H9 (cell line): ENCODE results near the gene TEAD1. TPM values are rescaled to one million over a fixed set of nuclear protein-coding genes. Genes with fewer than 3 reads are reported as not detected.

Source experiments
- DNase-seq: peaks from one replicate; pipeline ENCODE4 v3.0.0-alpha.2; 2017
- H2AFZ ChIP-seq: one replicate; pipeline ENCODE4 v1.6.1; 2013; ENCODE audit warnings: mild to moderate bottlenecking, low read length, control low read depth, moderate library complexity
- H2AK5ac ChIP-seq: 2 replicates; pipeline ENCODE4 v1.6.1; 2013; ENCODE audit warnings: low read length, control low read depth, mixed read lengths; ENCODE audit not compliant: insufficient read length
- H2BK120ac ChIP-seq: one replicate; pipeline ENCODE4 v1.6.1; 2013; ENCODE audit warnings: low read depth, mild to moderate bottlenecking, low read length, control low read depth, inconsistent platforms; ENCODE audit not compliant: poor library complexity, severe bottlenecking
- H2BK12ac ChIP-seq: 2 replicates; pipeline ENCODE4 v1.6.1; 2013; ENCODE audit warnings: low read length, control low read depth, mixed read lengths, low read depth; ENCODE audit not compliant: insufficient read length
- H2BK15ac ChIP-seq: 2 replicates; pipeline ENCODE4 v1.6.1; 2013; ENCODE audit warnings: low read depth, low read length, control low read depth
- H2BK20ac ChIP-seq: one replicate; pipeline ENCODE4 v1.6.1; 2013; ENCODE audit warnings: low read depth, mild to moderate bottlenecking, low read length, control low read depth, inconsistent platforms; ENCODE audit not compliant: poor library complexity, severe bottlenecking
- H2BK5ac ChIP-seq: 2 replicates; pipeline ENCODE4 v1.6.1; 2013; ENCODE audit warnings: low read length, control low read depth, mixed read lengths; ENCODE audit not compliant: insufficient read length
- H3K14ac ChIP-seq: 2 replicates; pipeline ENCODE4 v1.6.1; 2013; ENCODE audit warnings: low read length, control low read depth; ENCODE audit not compliant: insufficient read depth
- H3K18ac ChIP-seq: 2 replicates; pipeline ENCODE4 v1.6.1; 2013; ENCODE audit warnings: low read depth, mild to moderate bottlenecking, mixed read lengths, low read length, control low read depth; ENCODE audit not compliant: insufficient read length
- H3K23ac ChIP-seq: 2 replicates; pipeline ENCODE4 v1.6.1; 2013; ENCODE audit warnings: low read length, control low read depth, mixed read lengths, low read depth; ENCODE audit not compliant: insufficient read length
- H3K23me2 ChIP-seq: 2 replicates; pipeline ENCODE4 v1.6.1; 2013; ENCODE audit warnings: low read depth, mild to moderate bottlenecking, mixed read lengths, low read length, control low read depth; ENCODE audit not compliant: insufficient read length, poor library complexity, severe bottlenecking
- H3K27ac ChIP-seq: 2 replicates; pipeline ENCODE4 v1.5.1; 2013; ENCODE audit warnings: low read length, control low read depth, mixed read lengths, low read depth; ENCODE audit not compliant: insufficient read length
- H3K27me3 ChIP-seq: 2 replicates; pipeline ENCODE4 v1.6.1; 2013; ENCODE audit warnings: low read length, control low read depth, inconsistent platforms; ENCODE audit not compliant: insufficient read depth
- H3K4ac ChIP-seq: 2 replicates; pipeline ENCODE4 v1.6.1; 2013; ENCODE audit warnings: low read depth, mild to moderate bottlenecking, control low read depth, inconsistent platforms, low read length, moderate library complexity
- H3K4me1 ChIP-seq: 2 replicates; pipeline ENCODE4 v1.6.1; 2013; ENCODE audit warnings: low read length, control low read depth, inconsistent platforms; ENCODE audit not compliant: insufficient read depth
- H3K4me2 ChIP-seq: 2 replicates; pipeline ENCODE4 v1.6.1; 2013; ENCODE audit warnings: low read length, control low read depth, mixed read lengths; ENCODE audit not compliant: insufficient read length, insufficient read depth
- H3K56ac ChIP-seq: 2 replicates; pipeline ENCODE4 v1.6.1; 2013; ENCODE audit warnings: low read depth, mild to moderate bottlenecking, mixed read lengths, low read length, control low read depth; ENCODE audit not compliant: insufficient read length
- H3K79me1 ChIP-seq: 2 replicates; pipeline ENCODE4 v1.6.1; 2013; ENCODE audit warnings: low read depth, mild to moderate bottlenecking, moderate library complexity, low read length, control low read depth, inconsistent platforms; ENCODE audit not compliant: insufficient read depth, poor library complexity, severe bottlenecking
- H3K79me2 ChIP-seq: 2 replicates; pipeline ENCODE4 v1.6.1; 2013; ENCODE audit warnings: low read length, control low read depth, inconsistent platforms; ENCODE audit not compliant: insufficient read depth
- H3K9ac ChIP-seq: 2 replicates; pipeline ENCODE4 v1.6.1; 2013; ENCODE audit warnings: low read length, control low read depth, mixed read lengths; ENCODE audit not compliant: insufficient read length; ENCODE audit errors: extremely low read depth
- H3K9me3 ChIP-seq: one replicate; pipeline ENCODE4 v1.6.1; 2013; ENCODE audit warnings: low read depth, low read length, inconsistent platforms; ENCODE audit not compliant: control insufficient read depth
- H3T11ph ChIP-seq: one replicate; pipeline ENCODE4 v1.6.1; 2013; ENCODE audit warnings: mild to moderate bottlenecking, low read length, control low read depth, inconsistent platforms
- H4K20me1 ChIP-seq: one replicate; pipeline ENCODE4 v1.6.1; 2013; ENCODE audit not compliant: control insufficient read depth, insufficient read length, insufficient read depth
- H4K5ac ChIP-seq: 2 replicates; pipeline ENCODE4 v1.6.1; 2013; ENCODE audit warnings: low read depth, mild to moderate bottlenecking, mixed read lengths, low read length, control low read depth; ENCODE audit not compliant: insufficient read length
- H4K8ac ChIP-seq: replicated peaks from 2 replicates; pipeline ENCODE4 v1.6.1; 2013; ENCODE audit warnings: low read length, control low read depth, mixed read lengths, low read depth; ENCODE audit not compliant: insufficient read length
- H4K91ac ChIP-seq: 2 replicates; pipeline ENCODE4 v1.6.1; 2013; ENCODE audit warnings: low read depth, mild to moderate bottlenecking, moderate library complexity, mixed read lengths, low read length, control low read depth; ENCODE audit not compliant: insufficient read length
- H3K27ac Mint-ChIP-seq, 3 experiments: 2 replicates in 2 of 3; 3 replicates in 1 of 3; pipeline ENCODE4 v1.8.0; 2020 to 2021; ENCODE audit warnings: mixed read lengths in 3 of 3, mild to moderate bottlenecking in 1 of 3, moderate library complexity in 1 of 3
- H3K27me3 Mint-ChIP-seq: 2 replicates; pipeline ENCODE4 v1.8.0; 2021; ENCODE audit warnings: low read depth, mild to moderate bottlenecking, moderate library complexity, mixed read lengths
- H3K36me3 Mint-ChIP-seq, 3 experiments: 2 replicates in 2 of 3; 3 replicates in 1 of 3; pipeline ENCODE4 v1.8.0; 2020 to 2021; ENCODE audit warnings: low read depth in 3 of 3, mixed read lengths in 3 of 3; ENCODE audit not compliant: insufficient read depth in 1 of 3
- H3K4me1 Mint-ChIP-seq, 2 experiments: 2 replicates each; pipeline ENCODE4 v1.8.0; 2020; ENCODE audit warnings: mixed read lengths in 2 of 2
- H3K4me3 Mint-ChIP-seq, 2 experiments: 2 replicates in 1 of 2; 3 replicates in 1 of 2; pipeline ENCODE4 v1.8.0; 2020 to 2021; ENCODE audit warnings: mild to moderate bottlenecking in 2 of 2, mixed read lengths in 2 of 2, moderate library complexity in 1 of 2
- H3K9me3 Mint-ChIP-seq, 2 experiments: 2 replicates in 1 of 2; 3 replicates in 1 of 2; pipeline ENCODE4 v1.8.0; 2020; ENCODE audit warnings: mild to moderate bottlenecking in 2 of 2, mixed read lengths in 2 of 2, moderate library complexity in 1 of 2
- CTCF ChIP-seq: fragments of 200-600 bp; sonication (generic); conservative IDR thresholded peaks from 3 replicates; pipeline ENCODE4 v1.8.0; 2021; ENCODE audit warnings: antibody characterized with exemption, mild to moderate bottlenecking
- WGBS: extraction: QIAGEN DNeasy Blood & Tissue Kit; methylation state at CpG from one replicate; pipeline ENCODE4 v1.1.7; 2013; ENCODE audit warnings: missing lambda C conversion rate, low lambda C conversion rate, mixed read lengths; ENCODE audit not compliant: insufficient read length; ENCODE audit errors: extremely low coverage; 5-methylcytosine and 5-hydroxymethylcytosine counted together
- total RNA-seq: library from RNA; stranded (reverse); gene quantifications from 2 replicates; pipeline ENCODE4 v1.2.1, GENCODE V29; 2021

Gene TEAD1
- total RNA-seq, 1 experiment from 2014 or later, result 75.1 TPM

- H3K79me1 ChIP-seq, result peaks cover 8% of the 10 kb centered on the region
- no peak overlapping the region for H3K27ac ChIP-seq
- H4K20me1 ChIP-seq, result no peaks in the 10 kb centered on the region
- H3K23ac ChIP-seq, result no peak overlapping the region
- TF ChIP-seq CTCF, result no peak
- no peak for DNase-seq
- no peak overlapping the region for H3K4ac ChIP-seq
- Mint-ChIP-seq H3K36me3 (peaks cover 4 to 9% (median 4%) of the 10 kb centered on the region in 3 experiments; a peak in 6 of 7 replicates), H3K27ac (peak overlapping the region in 1 of 3 experiments; percentile 75; a peak in 2 of 7 replicates), H3K9me3 (no peaks in the 10 kb centered on the region; a peak in 1 of 5 replicates), H3K27me3 (peaks cover 70% of the 10 kb centered on the region), H3K4me3 (peak overlapping the region in 1 of 2 experiments; percentile 64; a peak in 2 of 5 replicates), H3K4me1 (peaks cover 91 to 97% of the 10 kb centered on the region in 2 experiments)
- H4K5ac ChIP-seq, result no peak overlapping the region
- H3K79me2 ChIP-seq, result peaks cover 37% of the 10 kb centered on the region
- no peaks in the 10 kb centered on the region for H3K23me2 ChIP-seq
- H3K9me3 ChIP-seq, result no peaks in the 10 kb centered on the region
- H2BK12ac ChIP-seq, result no peak overlapping the region
- no peak overlapping the region for H3K18ac ChIP-seq
- no peak overlapping the region for H4K8ac ChIP-seq
- H2BK5ac ChIP-seq, result no peak overlapping the region
- H3K9ac ChIP-seq, result no peak overlapping the region
- H2BK20ac ChIP-seq, result no peak overlapping the region
- H2AFZ ChIP-seq, result no peak overlapping the region
- H3T11ph ChIP-seq, result no peak overlapping the region
- no peak overlapping the region for H3K14ac ChIP-seq
- H2BK120ac ChIP-seq, result no peak overlapping the region
- peaks cover 12% of the 10 kb centered on the region; the same call in 1 of the 2 replicates for H3K27me3 ChIP-seq
- peaks cover 55% of the 10 kb centered on the region for H3K4me1 ChIP-seq
- no peak overlapping the region for H2BK15ac ChIP-seq
- no CpG with 5 or more reads among the region's 1 CpG for WGBS
- H4K91ac ChIP-seq, result no peak overlapping the region
- H3K4me2 ChIP-seq, result peak overlapping the region; percentile 15
- no peak overlapping the region for H3K56ac ChIP-seq
- H2AK5ac ChIP-seq, result no peak overlapping the region
Measured at GRCh38 chr11:12684816-12685215, 10.6 kb downstream of the TEAD1 start.
